GM13976 (cell line): ENCODE results near the gene GPHA2.

Experiments
- DNase-seq: peaks from one replicate; pipeline ENCODE4 v3.0.0; 2012; ENCODE audit warnings: low spot score
- in situ Hi-C: fragments of 300-500 bp; cut with MboI; formaldehyde crosslinking; loops from one replicate; pipeline ENCODE4 v1.12.0; 2022; ENCODE audit warnings: low sequenced_read_pairs, mixed read lengths, inconsistent platforms; ENCODE audit not compliant: unreplicated experiment
- TF ChIP-seq, protein P1 (sequence below): IDR thresholded peaks from 2 replicates; pipeline ENCODE4 v1.5.1; 2012; ENCODE audit warnings: borderline replicate concordance, mild to moderate bottlenecking; ENCODE audit not compliant: insufficient read depth; ENCODE audit errors: extremely low read depth, missing control alignments, control extremely low read depth

Gene GPHA2

GRCh38 chr11:64905516-64906313 lies 30.0 kb downstream of the GPHA2 start:
- in situ Hi-C loops = no loop called here
- TF ChIP-seq, protein P1, sequence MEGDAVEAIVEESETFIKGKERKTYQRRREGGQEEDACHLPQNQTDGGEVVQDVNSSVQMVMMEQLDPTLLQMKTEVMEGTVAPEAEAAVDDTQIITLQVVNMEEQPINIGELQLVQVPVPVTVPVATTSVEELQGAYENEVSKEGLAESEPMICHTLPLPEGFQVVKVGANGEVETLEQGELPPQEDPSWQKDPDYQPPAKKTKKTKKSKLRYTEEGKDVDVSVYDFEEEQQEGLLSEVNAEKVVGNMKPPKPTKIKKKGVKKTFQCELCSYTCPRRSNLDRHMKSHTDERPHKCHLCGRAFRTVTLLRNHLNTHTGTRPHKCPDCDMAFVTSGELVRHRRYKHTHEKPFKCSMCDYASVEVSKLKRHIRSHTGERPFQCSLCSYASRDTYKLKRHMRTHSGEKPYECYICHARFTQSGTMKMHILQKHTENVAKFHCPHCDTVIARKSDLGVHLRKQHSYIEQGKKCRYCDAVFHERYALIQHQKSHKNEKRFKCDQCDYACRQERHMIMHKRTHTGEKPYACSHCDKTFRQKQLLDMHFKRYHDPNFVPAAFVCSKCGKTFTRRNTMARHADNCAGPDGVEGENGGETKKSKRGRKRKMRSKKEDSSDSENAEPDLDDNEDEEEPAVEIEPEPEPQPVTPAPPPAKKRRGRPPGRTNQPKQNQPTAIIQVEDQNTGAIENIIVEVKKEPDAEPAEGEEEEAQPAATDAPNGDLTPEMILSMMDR = no peak
- no peak for DNase-seq

- in situ Hi-C loops = no loop called here
- no peak for DNase-seq
- TF ChIP-seq, protein P1 = no peak
Measured at GRCh38 chr11:64903291-64903833, 32.3 kb downstream of the GPHA2 start.

GRCh38 chr11:64902102-64902900 lies 33.4 kb downstream of the GPHA2 start:
- TF ChIP-seq, protein P1 = no peak
- in situ Hi-C loops = no loop called here
- no peak for DNase-seq

GRCh38 chr11:64900774-64901173 lies 34.9 kb downstream of the GPHA2 start:
- in situ Hi-C loops = no loop called here

GRCh38 chr11:64900263-64900678 lies 35.4 kb downstream of the GPHA2 start:
- in situ Hi-C loops = no loop called here
- DNase-seq = peak; percentile 84
- TF ChIP-seq, protein P1 = no peak

More at GRCh38 chr11:64900774-64901173, 34.9 kb downstream of the GPHA2 start:
- TF ChIP-seq, protein P1 = no peak
- DNase-seq = no peak

- DNase-seq = no peak
- TF ChIP-seq, protein P1 = no peak
- in situ Hi-C loops = no loop called here
Measured at GRCh38 chr11:64898541-64898940, 37.2 kb downstream of the GPHA2 start.
